AG04450 (cell line): ENCODE results near the gene PER1. TPM values are rescaled to one million over a fixed set of nuclear protein-coding genes. Genes with fewer than 3 reads are reported as not detected.
"Not testable (repeated sequence)": the region's sequence is repeated elsewhere in the genome, so short reads cannot be mapped to it uniquely, and the experiment has no call there.

Experiments
- CTCF ChIA-PET: fragments of 300-600, 350-600 bp; formaldehyde crosslinking; extraction: SDS; loops from one replicate; lab custom pipeline; 2022; ENCODE audit warnings: antibody characterized with exemption, inconsistent platforms; lab: Charles Lee
- POLR2A ChIA-PET: fragments of 350-600 bp; formaldehyde crosslinking; extraction: SDS; loops from one replicate; lab custom pipeline; 2021; ENCODE audit warnings: antibody characterized with exemption, inconsistent platforms; lab: Yijun Ruan, JAX
- DNase-seq: peaks from one replicate; pipeline ENCODE4 v3.0.0-alpha.2; 2011; ENCODE audit warnings: low read depth, low spot score
- H3K27ac ChIP-seq: one replicate; pipeline ENCODE4 v1.5.1; 2012; ENCODE audit warnings: low read depth, low read length, control low read depth
- H3K27me3 ChIP-seq: one replicate; pipeline ENCODE4 v1.6.0; 2012; ENCODE audit warnings: low read length; ENCODE audit not compliant: control insufficient read depth, insufficient read depth
- H3K4me3 ChIP-seq: 2 replicates; pipeline ENCODE4 v1.5.1; 2011; ENCODE audit warnings: mild to moderate bottlenecking, low read depth, low read length, control low read depth
- H3K9me3 ChIP-seq: 2 replicates; pipeline ENCODE4 v1.5.1; 2012; ENCODE audit warnings: low read length; ENCODE audit not compliant: control insufficient read depth, insufficient read depth
- CTCF ChIP-seq: IDR thresholded peaks from 2 replicates; pipeline ENCODE4 v1.5.1; 2011; ENCODE audit warnings: low read depth, low read length, control low read depth, inconsistent platforms
- polyA plus RNA-seq: library from polyadenylated mRNA; depleted of rRNA; stranded (reverse); fragments of >200 nt; gene quantifications from 2 replicates; pipeline ENCODE4 v1.2.3, GENCODE V29; 2011

Gene PER1
- polyA plus RNA-seq, 1 experiment: 3.1 TPM

GRCh38 chr17:8110907-8111306, 41.3 kb downstream of the PER1 start:
- no peak for DNase-seq
- Histone ChIP-seq H3K27me3 (peaks cover 53% of the 10 kb centered on the region), H3K9me3 (no peaks in the 10 kb centered on the region; the same call in 1 of the 2 replicates), H3K4me3 (no peak overlapping the region), H3K27ac (no peak overlapping the region)
- no peak for TF ChIP-seq CTCF
- POLR2A ChIA-PET: no interaction called here
- CTCF ChIA-PET: interaction anchor here (0.6 to 3.8 kb wide), 12 partner anchors 8 to 53 kb away, joined by 3 to 25 read pairs (median 4); partner anchors contain the start of gene ALOXE3

- H3K27ac ChIP-seq: no peak overlapping the region
- no peaks in the 10 kb centered on the region; the same call in 1 of the 2 replicates for H3K9me3 ChIP-seq
- TF ChIP-seq CTCF: no peak; the same call in 1 of the 2 replicates
- DNase-seq: no peak
- ChIA-PET POLR2A (no interaction called here), CTCF (interaction anchor here (0.6 to 3.8 kb wide), 13 partner anchors 8 to 52 kb away, joined by 3 to 25 read pairs (median 4); partner anchors contain the start of gene ALOXE3)
- peaks cover 49% of the 10 kb centered on the region for H3K27me3 ChIP-seq
- no peak overlapping the region for H3K4me3 ChIP-seq
Measured at GRCh38 chr17:8110456-8110804, 41.8 kb downstream of the PER1 start.

GRCh38 chr17:8109661-8110455, 42.3 kb downstream of the PER1 start:
- H3K27ac ChIP-seq: no peak overlapping the region
- H3K4me3 ChIP-seq: peak overlapping the region; percentile 15; the same call in 1 of the 2 replicates
- ChIA-PET POLR2A (no interaction called here), CTCF (interaction anchor here (0.7 to 3.8 kb wide), 11 partner anchors 8 to 706 kb away, joined by 3 to 25 read pairs (median 5); partner anchors contain the start of genes ALOXE3 and TMEM256)
- H3K27me3 ChIP-seq: peaks cover 45% of the 10 kb centered on the region
- H3K9me3 ChIP-seq: no peaks in the 10 kb centered on the region; the same call in 1 of the 2 replicates
- peak; percentile 70 for TF ChIP-seq CTCF
- no peak for DNase-seq

- Histone ChIP-seq H3K4me3 (no peak overlapping the region), H3K27ac (no peak overlapping the region), H3K9me3 (no peaks in the 10 kb centered on the region; the same call in 1 of the 2 replicates), H3K27me3 (peaks cover 39% of the 10 kb centered on the region)
- DNase-seq: no peak
- TF ChIP-seq CTCF: no peak
- ChIA-PET POLR2A (no interaction called here), CTCF (interaction anchor here (1.3 to 3.8 kb wide), 4 partner anchors 9 to 49 kb away, joined by 3 to 25 read pairs (median 18); partner anchors contain the start of gene ALOXE3)
Measured at GRCh38 chr17:8108972-8109660, 43.1 kb downstream of the PER1 start.

- H3K27ac ChIP-seq, H3K4me3 ChIP-seq, POLR2A ChIA-PET, H3K9me3 ChIP-seq, DNase-seq: not testable (repeated sequence)
- peaks cover 35% of the 10 kb centered on the region for H3K27me3 ChIP-seq
- CTCF ChIA-PET: interaction anchor here (0.8 to 3.9 kb wide), 2 partner anchors 12 to 13 kb away, joined by 5 to 19 read pairs; partner anchors contain the start of gene ALOXE3
Measured at GRCh38 chr17:8106980-8107379, 45.2 kb downstream of the PER1 start.
